HL-60 (cell line): Measurements from ENCODE around the gene IL17RD.

Experiments used
- CTCF ChIP-seq: IDR thresholded peaks from one replicate; pipeline ENCODE4 v1.5.1; 2011; ENCODE audit warnings: low read length, control low read depth, inconsistent platforms; ENCODE audit not compliant: insufficient read depth
- POLR2AphosphoS5 ChIP-seq: IDR thresholded peaks from 2 replicates; pipeline ENCODE4 v1.6.1; 2012; ENCODE audit warnings: low read depth
- REST ChIP-seq: IDR thresholded peaks from 2 replicates; pipeline ENCODE4 v1.6.1; 2012; ENCODE audit warnings: low read depth; ENCODE audit not compliant: insufficient replicate concordance

GRCh38 chr3:57100046-57100695 is 65.0 kb downstream of the IL17RD start:
- peak; percentile 87 for TF ChIP-seq CTCF
- TF ChIP-seq POLR2AphosphoS5 = no peak
- no peak for TF ChIP-seq REST
